BLaER1 (cell line): ENCODE results near the gene PEX5L.

Source experiments
- H3K27ac ChIP-seq: shearing (Covaris generic); formaldehyde crosslinking; 2 replicates; pipeline ENCODE4 v1.8.1; 2022
- H3K27me3 ChIP-seq: shearing (Covaris generic); formaldehyde crosslinking; 2 replicates; pipeline ENCODE4 v1.8.1; 2022
- H3K36me3 ChIP-seq: shearing (Covaris generic); formaldehyde crosslinking; 2 replicates; pipeline ENCODE4 v1.8.1; 2022
- H3K4me1 ChIP-seq: shearing (Covaris generic); formaldehyde crosslinking; 2 replicates; pipeline ENCODE4 v1.8.1; 2022
- H3K4me2 ChIP-seq: shearing (Covaris generic); formaldehyde crosslinking; 2 replicates; pipeline ENCODE4 v1.8.1; 2022
- H3K4me3 ChIP-seq: shearing (Covaris generic); formaldehyde crosslinking; 2 replicates; pipeline ENCODE4 v1.8.1; 2022
- H3K9ac ChIP-seq: shearing (Covaris generic); formaldehyde crosslinking; 2 replicates; pipeline ENCODE4 v1.8.1; 2022
- H3K9me3 ChIP-seq: shearing (Covaris generic); formaldehyde crosslinking; 2 replicates; pipeline ENCODE4 v1.8.1; 2022
- H4K20me1 ChIP-seq: shearing (Covaris generic); formaldehyde crosslinking; 2 replicates; pipeline ENCODE4 v1.8.1; 2022
- Cebpa-rat ChIP-seq: shearing (Covaris generic); IDR thresholded peaks from 2 replicates; pipeline ENCODE4 v1.8.1; 2022

The PEX5L gene

DNA sequence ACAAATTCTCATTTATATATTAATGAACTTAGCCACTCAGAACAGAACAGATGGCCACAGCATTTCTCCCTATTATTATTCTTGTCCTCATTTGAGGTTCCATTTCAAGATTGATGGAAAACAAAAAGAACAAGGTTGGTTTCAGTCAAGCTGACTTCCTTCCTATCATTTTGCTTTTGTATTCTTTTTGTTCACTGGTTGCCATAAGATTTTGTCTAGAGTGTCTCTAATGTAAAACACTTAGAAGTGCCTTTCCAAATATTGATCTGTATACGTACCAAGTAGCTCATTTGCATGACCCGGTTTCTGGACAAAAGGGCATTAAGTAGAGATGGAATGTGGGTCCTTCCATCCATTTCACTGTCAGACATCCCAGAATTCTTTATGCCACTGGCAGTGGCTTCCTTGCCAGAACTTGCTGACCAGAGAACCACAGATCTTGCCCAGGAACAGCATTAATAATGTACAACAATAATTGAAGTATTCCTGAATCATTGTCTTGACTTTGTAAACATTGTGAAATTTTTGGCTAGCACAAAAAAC is 63.8 kb downstream of the PEX5L start:
- no peak overlapping the region for H3K4me2 ChIP-seq
- H3K4me1 ChIP-seq, result peaks cover 9% of the 10 kb centered on the region
- no peak overlapping the region for H3K4me3 ChIP-seq

DNA sequence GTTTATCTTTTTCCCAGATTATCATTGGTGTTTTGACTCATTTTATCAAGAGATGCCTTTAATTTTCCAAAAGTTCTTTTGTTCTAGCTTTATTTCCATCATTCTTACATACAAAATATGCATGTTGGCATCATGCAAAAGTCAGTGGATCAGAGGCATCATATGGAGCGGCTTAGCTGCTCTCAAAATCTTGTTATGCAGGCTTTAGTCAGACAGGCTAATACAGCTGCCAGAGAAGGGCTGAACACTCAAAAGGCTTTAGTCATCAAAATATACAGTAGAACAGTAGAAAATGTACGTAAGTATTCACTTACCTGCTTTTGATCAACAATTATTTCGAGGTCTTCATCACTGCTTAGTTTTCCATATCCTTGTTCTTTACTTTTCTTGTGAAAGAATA is 65.5 kb downstream of the PEX5L start:
- no peak overlapping the region for H3K4me3 ChIP-seq
- H3K27ac ChIP-seq, result no peak overlapping the region
- no peak overlapping the region for H3K9ac ChIP-seq
- H4K20me1 ChIP-seq, result no peaks in the 10 kb centered on the region
- H3K36me3 ChIP-seq, result no peaks in the 10 kb centered on the region
- no peak for TF ChIP-seq Cebpa-rat
- H3K27me3 ChIP-seq, result no peaks in the 10 kb centered on the region
- H3K9me3 ChIP-seq, result no peaks in the 10 kb centered on the region
- no peak overlapping the region for H3K4me2 ChIP-seq
- H3K4me1 ChIP-seq, result peaks cover 9% of the 10 kb centered on the region

More for the DNA sequence above, 63.8 kb downstream of the PEX5L start:
- Histone ChIP-seq H3K27ac (no peak overlapping the region), H3K9me3 (no peaks in the 10 kb centered on the region), H4K20me1 (no peaks in the 10 kb centered on the region), H3K36me3 (no peaks in the 10 kb centered on the region), H3K27me3 (no peaks in the 10 kb centered on the region), H3K9ac (no peak overlapping the region)
- TF ChIP-seq Cebpa-rat, result no peak

- Histone ChIP-seq H3K4me3 (no peak overlapping the region), H3K27me3 (no peaks in the 10 kb centered on the region), H3K27ac (no peak overlapping the region), H3K4me2 (no peak overlapping the region), H3K9me3 (no peaks in the 10 kb centered on the region), H4K20me1 (no peaks in the 10 kb centered on the region), H3K9ac (no peak overlapping the region), H3K36me3 (no peaks in the 10 kb centered on the region), H3K4me1 (peaks cover 9% of the 10 kb centered on the region)
- no peak for TF ChIP-seq Cebpa-rat
These were observed 66.0 kb downstream of the PEX5L start for GRCh38 chr3:179970746-179971145.

DNA sequence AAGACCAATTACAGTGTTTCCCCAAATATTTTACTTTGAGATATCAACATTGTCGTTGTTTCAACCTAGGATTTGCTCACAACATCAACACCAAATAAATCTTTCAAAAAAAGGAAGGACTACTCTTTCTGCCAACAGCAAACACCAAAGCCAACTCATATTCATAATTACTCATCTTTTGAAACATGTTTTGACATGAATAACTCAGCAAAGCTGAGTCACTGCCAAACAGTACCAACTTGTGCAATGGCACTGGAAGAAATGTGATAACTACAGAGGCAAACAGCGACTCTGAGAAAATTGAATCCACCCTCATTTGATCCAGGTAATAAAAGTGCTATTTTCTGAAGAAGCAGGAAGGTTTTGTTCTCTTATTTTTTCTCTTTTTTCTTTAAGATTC is 67.2 kb downstream of the PEX5L start:
- Histone ChIP-seq H4K20me1 (no peaks in the 10 kb centered on the region), H3K4me1 (peaks cover 9% of the 10 kb centered on the region), H3K9me3 (no peaks in the 10 kb centered on the region), H3K4me3 (no peak overlapping the region), H3K36me3 (no peaks in the 10 kb centered on the region), H3K9ac (no peak overlapping the region), H3K27me3 (no peaks in the 10 kb centered on the region), H3K27ac (no peak overlapping the region), H3K4me2 (no peak overlapping the region)
- TF ChIP-seq Cebpa-rat, result no peak

DNA sequence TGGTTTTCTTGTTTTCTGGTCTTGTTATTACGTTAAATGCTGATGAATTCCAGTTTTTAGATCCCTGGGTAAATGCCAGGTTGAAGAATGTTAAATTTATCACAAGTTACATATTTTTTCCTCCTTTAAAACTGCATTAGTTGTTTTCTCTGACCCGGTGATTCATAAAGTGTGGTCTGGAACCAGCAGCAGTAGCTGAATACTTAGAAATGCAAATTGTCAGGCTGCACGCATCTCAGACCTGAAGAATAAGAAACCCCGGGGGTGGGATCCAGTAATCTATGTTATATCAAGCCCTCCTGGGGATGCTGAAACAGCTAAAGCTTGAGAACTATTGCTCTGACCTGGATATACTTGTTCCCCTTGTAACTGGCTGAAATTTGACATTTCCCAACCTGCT is 69.1 kb downstream of the PEX5L start:
- Histone ChIP-seq H3K27ac (no peak overlapping the region), H3K4me1 (peaks cover 8% of the 10 kb centered on the region), H4K20me1 (no peaks in the 10 kb centered on the region), H3K4me3 (no peak overlapping the region), H3K4me2 (no peak overlapping the region), H3K9ac (no peak overlapping the region), H3K27me3 (no peaks in the 10 kb centered on the region), H3K36me3 (no peaks in the 10 kb centered on the region), H3K9me3 (no peaks in the 10 kb centered on the region)
- no peak for TF ChIP-seq Cebpa-rat

- Histone ChIP-seq H3K27ac (no peak overlapping the region), H3K9ac (no peak overlapping the region), H3K27me3 (no peaks in the 10 kb centered on the region), H3K36me3 (no peaks in the 10 kb centered on the region), H3K9me3 (no peaks in the 10 kb centered on the region), H3K4me1 (peaks cover 35% of the 10 kb centered on the region), H3K4me3 (no peak overlapping the region), H4K20me1 (no peaks in the 10 kb centered on the region), H3K4me2 (no peak overlapping the region)
- TF ChIP-seq Cebpa-rat, result no peak
These were observed 71.8 kb downstream of the PEX5L start for GRCh38 chr3:179964890-179965289.

- no peak for TF ChIP-seq Cebpa-rat
- Histone ChIP-seq H3K4me2 (peak overlapping the region; percentile 89), H3K4me3 (no peak overlapping the region), H3K9me3 (no peaks in the 10 kb centered on the region), H3K27ac (0 out of 2 replicates have a peak overlapping the region, but pooled peaks have one; percentile 55), H4K20me1 (no peaks in the 10 kb centered on the region), H3K36me3 (no peaks in the 10 kb centered on the region), H3K27me3 (no peaks in the 10 kb centered on the region), H3K4me1 (peaks cover 56% of the 10 kb centered on the region), H3K9ac (no peak overlapping the region)
These were observed 73.9 kb downstream of the PEX5L start for GRCh38 chr3:179962629-179963387.

- peak overlapping the region; percentile 89 for H3K4me2 ChIP-seq
- H3K27me3 ChIP-seq, result no peaks in the 10 kb centered on the region
- no peaks in the 10 kb centered on the region for H3K9me3 ChIP-seq
- TF ChIP-seq Cebpa-rat, result no peak
- no peaks in the 10 kb centered on the region for H3K36me3 ChIP-seq
- peak overlapping the region; percentile 29 for H3K4me3 ChIP-seq
- peak overlapping the region; percentile 55 for H3K27ac ChIP-seq
- peaks cover 67% of the 10 kb centered on the region for H3K4me1 ChIP-seq
- H3K9ac ChIP-seq, result no peak overlapping the region
- no peaks in the 10 kb centered on the region for H4K20me1 ChIP-seq
These were observed 75.0 kb downstream of the PEX5L start for GRCh38 chr3:179961703-179962078.

DNA sequence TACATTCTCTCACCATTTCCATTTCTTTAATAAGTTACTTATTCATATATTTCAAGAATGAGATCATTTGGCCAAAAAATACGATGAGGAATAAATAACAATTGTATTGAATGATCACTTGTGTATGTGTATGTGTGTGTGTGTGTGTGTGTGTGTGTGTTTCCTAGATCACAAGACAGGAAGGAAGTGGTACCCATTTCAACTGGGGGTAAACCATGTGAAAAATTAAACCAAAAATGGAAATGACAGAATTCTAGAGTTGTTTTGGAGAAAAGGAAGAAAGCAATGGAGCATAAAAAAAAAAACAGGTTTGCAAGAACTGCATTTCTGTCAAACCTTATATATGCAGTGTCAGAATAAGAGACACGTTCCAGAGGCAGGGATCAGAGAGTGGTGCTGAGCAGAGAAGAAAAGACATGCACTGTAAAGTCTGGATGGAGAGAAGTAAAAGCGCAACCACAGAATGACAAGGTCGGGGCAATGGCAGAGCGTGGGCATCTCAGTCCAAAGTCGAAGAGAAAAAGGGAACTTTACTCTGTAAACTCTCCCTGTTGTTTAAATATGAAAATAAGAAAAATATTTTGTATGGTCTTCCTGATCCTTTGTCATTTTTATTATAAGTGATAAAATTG is 75.5 kb downstream of the PEX5L start:
- Histone ChIP-seq H3K9me3 (no peaks in the 10 kb centered on the region), H4K20me1 (no peaks in the 10 kb centered on the region), H3K4me1 (peaks cover 72% of the 10 kb centered on the region), H3K9ac (no peak overlapping the region), H3K4me2 (peak overlapping the region; percentile 89), H3K36me3 (no peaks in the 10 kb centered on the region), H3K4me3 (peak overlapping the region; percentile 29), H3K27ac (peak overlapping the region; percentile 55), H3K27me3 (no peaks in the 10 kb centered on the region)
- no peak for TF ChIP-seq Cebpa-rat

DNA sequence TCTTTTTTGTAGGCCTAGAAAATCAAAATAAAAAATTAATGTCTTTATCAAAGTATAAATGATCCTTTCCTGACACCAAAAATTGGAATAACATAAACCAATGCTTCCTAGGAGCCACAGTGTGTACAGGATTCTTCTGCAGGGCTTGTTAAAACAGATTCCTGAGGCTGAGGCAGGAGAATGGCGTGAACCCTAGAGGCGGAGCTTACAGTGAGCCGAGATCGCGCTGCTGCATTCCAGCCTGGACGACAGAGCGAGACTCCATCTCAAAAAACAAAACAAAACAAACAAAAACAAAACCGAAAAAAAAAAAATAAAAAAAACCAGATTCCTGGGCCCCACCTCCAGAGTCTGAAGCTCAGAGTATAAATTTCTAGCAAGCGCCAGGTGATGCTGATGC is 78.0 kb downstream of the PEX5L start:
- peaks cover 96% of the 10 kb centered on the region for H3K4me1 ChIP-seq
- no peak overlapping the region for H3K27ac ChIP-seq
- H3K4me3 ChIP-seq, result no peak overlapping the region
- H3K27me3 ChIP-seq, result no peaks in the 10 kb centered on the region
- no peak for TF ChIP-seq Cebpa-rat
- H3K9me3 ChIP-seq, result peaks cover under 1% of the 10 kb centered on the region; the same call in 1 of the 2 replicates
- no peak overlapping the region for H3K9ac ChIP-seq
- H4K20me1 ChIP-seq, result no peaks in the 10 kb centered on the region
- H3K4me2 ChIP-seq, result peak overlapping the region; percentile 75
- no peaks in the 10 kb centered on the region for H3K36me3 ChIP-seq
